Stimulated activated naive CD8-positive, alpha-beta T cell treated with anti-CD3 and anti-CD28 coated beads, Interleukin-15, Interleukin-2, amounts not matched to agents 100 ng/mL and 50 ng/mL, for 24 hours (primary cell): Measurements from ENCODE around the gene TNNI3.
"Not testable (repeated sequence)": the region's sequence is repeated elsewhere in the genome, so short reads cannot be mapped to it uniquely, and the experiment has no call there.

Experiments
- H3K27ac Mint-ChIP-seq: one replicate; pipeline ENCODE4 v1.8.0; 2021; ENCODE audit warnings: mild to moderate bottlenecking, mixed read lengths
- H3K27me3 Mint-ChIP-seq: one replicate; pipeline ENCODE4 v1.8.0; 2021; ENCODE audit warnings: mixed read lengths
- H3K36me3 Mint-ChIP-seq: one replicate; pipeline ENCODE4 v1.8.0; 2021; ENCODE audit warnings: low read depth, mixed read lengths
- H3K4me1 Mint-ChIP-seq: one replicate; pipeline ENCODE4 v1.8.0; 2021; ENCODE audit warnings: low read depth, mixed read lengths
- H3K4me3 Mint-ChIP-seq: one replicate; pipeline ENCODE4 v1.8.0; 2021; ENCODE audit warnings: mild to moderate bottlenecking, mixed read lengths
- H3K9me3 Mint-ChIP-seq: one replicate; pipeline ENCODE4 v1.8.0; 2021; ENCODE audit warnings: mixed read lengths

Gene TNNI3

DNA sequence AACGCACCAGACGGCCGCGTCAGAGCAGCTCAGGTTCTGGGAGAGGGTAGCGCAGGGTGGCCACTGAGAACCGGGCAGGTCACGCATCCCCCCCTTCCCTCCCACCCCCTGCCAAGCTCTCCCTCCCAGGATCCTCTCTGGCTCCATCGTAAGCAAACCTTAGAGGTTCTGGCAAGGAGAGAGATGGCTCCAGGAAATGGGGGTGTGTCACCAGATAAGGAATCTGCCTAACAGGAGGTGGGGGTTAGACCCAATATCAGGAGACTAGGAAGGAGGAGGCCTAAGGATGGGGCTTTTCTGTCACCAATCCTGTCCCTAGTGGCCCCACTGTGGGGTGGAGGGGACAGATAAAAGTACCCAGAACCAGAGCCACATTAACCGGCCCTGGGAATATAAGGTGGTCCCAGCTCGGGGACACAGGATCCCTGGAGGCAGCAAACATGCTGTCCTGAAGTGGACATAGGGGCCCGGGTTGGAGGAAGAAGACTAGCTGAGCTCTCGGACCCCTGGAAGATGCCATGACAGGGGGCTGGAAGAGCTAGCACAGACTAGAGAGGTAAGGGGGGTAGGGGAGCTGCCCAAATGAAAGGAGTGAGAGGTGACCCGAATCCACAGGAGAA lies 42.0 kb downstream of the TNNI3 start:
- H3K4me3 Mint-ChIP-seq = peak overlapping the region; percentile 95
- H3K9me3 Mint-ChIP-seq = no peaks in the 10 kb centered on the region
- peak overlapping the region; percentile 90 for H3K27ac Mint-ChIP-seq
- H3K36me3 Mint-ChIP-seq = peaks cover 9% of the 10 kb centered on the region
- H3K27me3 Mint-ChIP-seq = no peaks in the 10 kb centered on the region
- H3K4me1 Mint-ChIP-seq = peaks cover 27% of the 10 kb centered on the region

DNA sequence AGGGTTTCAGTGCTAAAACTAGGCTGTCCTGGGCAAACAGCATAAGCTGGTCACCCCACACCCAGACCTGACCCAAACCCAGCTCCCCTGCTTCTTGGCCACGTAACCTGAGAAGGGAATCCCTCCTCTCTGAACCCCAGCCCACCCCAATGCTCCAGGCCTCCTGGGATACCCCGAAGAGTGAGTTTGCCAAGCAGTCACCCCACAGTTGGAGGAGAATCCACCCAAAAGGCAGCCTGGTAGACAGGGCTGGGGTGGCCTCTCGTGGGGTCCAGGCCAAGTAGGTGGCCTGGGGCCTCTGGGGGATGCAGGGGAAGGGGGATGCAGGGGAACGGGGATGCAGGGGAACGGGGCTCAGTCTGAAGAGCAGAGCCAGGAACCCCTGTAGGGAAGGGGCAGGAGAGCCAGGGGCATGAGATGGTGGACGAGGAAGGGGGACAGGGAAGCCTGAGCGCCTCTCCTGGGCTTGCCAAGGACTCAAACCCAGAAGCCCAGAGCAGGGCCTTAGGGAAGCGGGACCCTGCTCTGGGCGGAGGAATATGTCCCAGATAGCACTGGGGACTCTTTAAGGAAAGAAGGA lies 42.9 kb downstream of the TNNI3 start:
- peaks cover 14% of the 10 kb centered on the region for H3K36me3 Mint-ChIP-seq
- H3K27me3 Mint-ChIP-seq = no peaks in the 10 kb centered on the region
- peak overlapping the region; percentile 95 for H3K4me3 Mint-ChIP-seq
- no peaks in the 10 kb centered on the region for H3K9me3 Mint-ChIP-seq
- H3K4me1 Mint-ChIP-seq = peaks cover 27% of the 10 kb centered on the region
- H3K27ac Mint-ChIP-seq = no peak overlapping the region

DNA sequence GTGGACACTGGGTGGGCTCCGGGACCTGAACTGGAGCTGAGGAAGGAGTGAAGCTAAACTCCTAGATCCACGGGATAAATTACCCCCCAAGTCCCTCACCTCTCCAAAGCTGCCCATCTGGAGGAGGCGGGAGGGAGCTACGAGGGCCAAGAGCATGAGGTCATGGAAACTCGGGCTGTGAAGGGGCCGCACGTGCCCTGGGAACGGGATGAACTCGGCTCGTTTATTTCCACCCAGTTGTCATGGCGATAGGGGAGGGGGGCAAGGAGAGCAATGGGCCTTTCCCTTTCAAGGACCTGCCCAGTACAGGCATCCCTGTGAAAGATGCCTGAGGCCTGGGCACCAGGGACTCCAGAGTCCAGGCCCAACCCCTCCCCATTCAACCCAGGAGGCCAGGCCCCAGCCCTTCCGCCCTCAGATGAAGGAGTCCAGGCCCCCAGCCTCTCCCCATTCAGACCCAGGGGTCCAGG lies 43.9 kb downstream of the TNNI3 start:
- no peaks in the 10 kb centered on the region for H3K9me3 Mint-ChIP-seq
- H3K4me3 Mint-ChIP-seq = no peak overlapping the region
- H3K27ac Mint-ChIP-seq = no peak overlapping the region
- H3K36me3 Mint-ChIP-seq = peaks cover 20% of the 10 kb centered on the region
- no peaks in the 10 kb centered on the region for H3K27me3 Mint-ChIP-seq
- peaks cover 20% of the 10 kb centered on the region for H3K4me1 Mint-ChIP-seq

DNA sequence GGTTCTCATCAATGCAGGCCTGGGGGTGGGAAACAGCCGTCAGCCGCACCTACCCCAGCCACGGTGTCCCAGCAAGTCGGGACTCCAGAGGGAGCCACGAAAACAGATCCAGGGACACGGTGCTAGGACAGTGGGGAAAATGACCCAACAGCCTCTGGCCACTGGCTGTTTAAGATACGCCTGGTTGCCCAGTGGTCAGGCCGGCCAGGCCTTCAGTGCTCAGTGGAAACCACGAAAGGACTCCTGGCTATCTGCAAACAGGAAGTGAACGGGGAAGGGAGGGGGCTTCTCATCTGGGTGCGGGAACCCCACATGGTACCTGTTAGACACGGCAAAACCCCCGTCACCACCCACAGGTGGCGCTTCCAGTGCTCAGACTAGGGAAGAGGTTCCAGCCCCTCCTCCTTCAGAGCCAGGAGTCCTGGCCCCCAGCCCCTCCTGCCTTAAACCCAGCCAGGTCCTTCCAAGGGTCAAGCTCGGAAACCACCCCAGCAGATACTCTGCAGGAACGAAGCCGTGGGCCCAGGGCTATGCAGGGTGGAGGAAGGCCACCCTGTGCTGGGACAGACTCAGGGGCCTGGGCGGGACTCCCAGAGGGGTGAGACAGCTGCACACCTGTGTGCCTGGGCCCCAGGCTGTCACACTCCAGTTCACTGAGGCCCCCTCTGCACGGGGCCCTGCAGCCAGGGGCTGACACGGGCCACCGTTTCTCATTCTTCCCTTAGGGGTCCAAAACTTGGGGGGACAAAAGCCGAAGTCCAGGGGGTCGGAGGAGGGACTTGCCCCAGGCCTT lies 44.6 kb downstream of the TNNI3 start:
- H3K4me3 Mint-ChIP-seq = no peak overlapping the region
- H3K36me3 Mint-ChIP-seq = peaks cover 24% of the 10 kb centered on the region
- H3K27ac Mint-ChIP-seq = no peak overlapping the region

DNA sequence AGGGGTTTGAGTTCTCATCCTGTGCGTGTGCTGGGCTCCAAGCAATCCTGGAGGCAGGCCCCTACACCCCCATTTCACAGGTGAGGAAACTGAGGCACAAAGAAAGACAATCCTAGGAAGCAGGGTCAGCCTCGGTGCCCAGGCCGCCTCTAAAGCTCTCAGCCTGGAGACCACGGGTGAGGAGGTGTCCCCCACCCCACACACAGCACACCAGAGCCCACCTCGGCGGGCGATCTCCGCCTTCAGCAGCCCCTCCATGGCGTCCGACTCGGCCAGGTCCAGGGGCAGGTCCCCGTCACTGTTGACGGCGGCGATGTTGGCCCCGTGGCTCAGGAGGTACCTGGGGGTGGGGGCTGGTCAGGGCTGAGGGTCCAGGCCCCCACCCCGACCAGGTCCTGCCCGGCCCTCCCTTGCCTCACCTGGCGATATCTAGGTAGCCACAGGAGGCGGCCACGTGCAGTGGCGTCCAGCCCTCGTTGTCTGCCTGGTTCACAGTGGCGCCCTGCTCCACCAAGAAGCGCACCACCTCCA lies 45.2 kb downstream of the TNNI3 start:
- H3K4me1 Mint-ChIP-seq = peaks cover 13% of the 10 kb centered on the region
- H3K4me3 Mint-ChIP-seq = no peak overlapping the region
- H3K27me3 Mint-ChIP-seq = no peaks in the 10 kb centered on the region
- no peak overlapping the region for H3K27ac Mint-ChIP-seq
- no peaks in the 10 kb centered on the region for H3K9me3 Mint-ChIP-seq
- H3K36me3 Mint-ChIP-seq = peaks cover 24% of the 10 kb centered on the region

More for the DNA sequence above, 44.6 kb downstream of the TNNI3 start:
- H3K4me1 Mint-ChIP-seq = peaks cover 17% of the 10 kb centered on the region
- no peaks in the 10 kb centered on the region for H3K27me3 Mint-ChIP-seq
- H3K9me3 Mint-ChIP-seq = no peaks in the 10 kb centered on the region

DNA sequence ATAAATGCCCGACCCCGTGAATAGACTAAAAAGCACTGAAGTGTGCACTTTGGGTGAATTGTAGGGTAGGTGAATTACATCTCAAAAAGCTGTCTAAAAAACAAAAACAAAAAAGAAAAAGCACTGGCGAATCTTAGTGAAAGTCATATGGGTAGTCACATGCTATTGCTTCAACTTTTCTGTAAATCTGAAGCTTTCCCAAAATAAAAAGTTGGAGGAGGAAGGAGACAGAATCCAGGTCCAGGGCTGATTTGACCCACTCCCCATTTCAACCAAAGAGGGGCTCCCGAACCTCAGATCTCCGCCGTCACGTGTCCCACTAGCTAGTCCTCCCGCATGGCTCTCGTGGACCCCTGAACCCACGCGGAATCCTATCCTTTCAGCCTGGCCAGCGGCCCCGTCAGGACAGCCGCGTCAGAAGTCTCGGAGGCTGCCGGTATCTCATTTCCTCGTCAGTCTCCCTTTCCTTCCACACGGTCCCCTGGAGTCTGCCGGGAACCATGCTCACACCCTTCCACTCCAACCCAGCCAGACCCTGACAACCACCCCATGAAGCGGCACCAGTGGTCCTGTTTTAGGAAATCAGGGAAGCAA lies 46.2 kb downstream of the TNNI3 start:
- no peak overlapping the region for H3K4me3 Mint-ChIP-seq
- no peaks in the 10 kb centered on the region for H3K27me3 Mint-ChIP-seq
- H3K9me3 Mint-ChIP-seq = no peaks in the 10 kb centered on the region
- H3K4me1 Mint-ChIP-seq = peaks cover 17% of the 10 kb centered on the region
- no peak overlapping the region for H3K27ac Mint-ChIP-seq
- H3K36me3 Mint-ChIP-seq = peaks cover 28% of the 10 kb centered on the region

DNA sequence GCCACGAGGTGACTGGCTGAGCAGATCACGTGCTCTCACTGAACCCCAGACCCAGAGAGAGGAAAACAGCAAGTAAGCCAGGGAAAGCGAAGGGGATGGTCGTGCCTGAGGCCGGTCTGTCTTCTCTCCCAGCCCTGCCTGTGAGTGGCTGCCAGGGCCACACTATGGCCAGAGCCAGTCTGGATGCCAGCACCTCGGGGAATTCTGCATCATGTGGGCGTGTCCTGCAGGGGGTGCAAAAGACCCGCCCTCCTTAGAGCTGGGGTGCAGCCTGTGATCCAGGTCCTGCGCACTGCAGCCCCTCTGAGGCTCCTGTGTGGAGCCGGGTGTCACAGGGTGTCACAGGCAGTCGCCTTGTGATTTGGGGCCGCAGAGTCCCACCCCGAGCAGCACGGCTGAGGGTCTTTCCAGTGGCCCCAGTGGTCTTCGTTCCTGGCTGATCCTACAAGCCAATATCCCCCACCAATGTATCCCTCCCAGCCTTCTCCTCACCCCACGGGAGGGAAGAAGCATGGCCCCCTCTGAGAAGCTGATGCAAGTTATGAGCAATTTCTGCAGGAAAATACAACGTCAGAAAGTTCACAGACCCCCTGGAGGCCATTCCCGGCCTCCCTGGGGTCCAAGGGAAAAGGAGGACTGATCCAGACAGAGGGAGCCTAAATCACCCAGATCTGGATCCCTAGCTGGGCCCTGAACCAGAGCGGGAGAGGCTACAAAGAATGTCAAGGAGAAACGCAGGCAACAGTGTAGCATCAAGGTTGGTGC lies 47.8 kb downstream of the TNNI3 start:
- H3K9me3 Mint-ChIP-seq = no peaks in the 10 kb centered on the region
- peaks cover 4% of the 10 kb centered on the region for H3K4me1 Mint-ChIP-seq
- H3K27ac Mint-ChIP-seq = no peak overlapping the region
- H3K4me3 Mint-ChIP-seq = no peak overlapping the region
- no peaks in the 10 kb centered on the region for H3K27me3 Mint-ChIP-seq
- peaks cover 29% of the 10 kb centered on the region for H3K36me3 Mint-ChIP-seq

DNA sequence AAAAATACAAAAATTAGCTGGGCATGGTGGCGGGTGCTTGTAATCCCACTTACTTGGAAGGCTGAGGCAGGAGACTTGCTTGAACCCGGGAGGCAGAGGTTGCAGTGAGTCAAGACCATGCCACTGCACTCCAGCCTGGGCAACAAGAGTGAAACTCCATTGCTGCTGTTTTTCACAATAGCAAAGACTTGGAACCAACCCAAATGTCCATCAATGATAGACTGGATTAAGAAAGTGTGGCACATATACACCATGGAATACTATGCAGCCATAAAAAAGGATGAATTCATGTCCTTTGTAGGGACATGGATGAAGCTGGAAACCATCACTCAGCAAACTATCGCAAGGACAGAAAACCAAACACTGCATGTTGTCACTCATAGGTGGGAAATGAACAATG lies 50.3 kb downstream of the TNNI3 start:
- H3K36me3 Mint-ChIP-seq = peaks cover 41% of the 10 kb centered on the region
- H3K27ac Mint-ChIP-seq, H3K9me3 Mint-ChIP-seq, H3K27me3 Mint-ChIP-seq, H3K4me1 Mint-ChIP-seq, H3K4me3 Mint-ChIP-seq: not testable (repeated sequence)

DNA sequence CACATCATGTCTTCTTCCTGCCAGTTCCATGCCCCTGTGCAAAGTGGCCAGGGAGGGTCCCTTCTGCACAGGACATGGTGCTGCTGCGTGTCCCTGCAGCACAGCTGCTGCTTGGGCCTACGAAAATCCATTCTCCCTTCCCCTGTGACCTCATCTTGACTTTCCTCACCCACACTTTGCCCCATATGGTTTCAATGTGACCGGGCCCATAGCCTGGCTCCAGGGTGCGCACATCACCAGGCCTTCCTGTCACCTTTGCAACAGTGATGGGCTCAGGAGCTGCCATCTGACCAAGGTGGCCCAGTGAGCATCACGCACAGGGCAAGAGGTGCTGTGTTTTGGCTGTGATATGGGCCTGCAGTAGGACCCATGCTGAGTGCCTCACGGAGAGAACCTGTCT lies 50.9 kb downstream of the TNNI3 start:
- Mint-ChIP-seq H3K36me3 (peaks cover 45% of the 10 kb centered on the region), H3K27me3 (no peaks in the 10 kb centered on the region), H3K27ac (no peak overlapping the region), H3K4me3 (no peak overlapping the region), H3K4me1 (peaks cover 4% of the 10 kb centered on the region), H3K9me3 (no peaks in the 10 kb centered on the region)

DNA sequence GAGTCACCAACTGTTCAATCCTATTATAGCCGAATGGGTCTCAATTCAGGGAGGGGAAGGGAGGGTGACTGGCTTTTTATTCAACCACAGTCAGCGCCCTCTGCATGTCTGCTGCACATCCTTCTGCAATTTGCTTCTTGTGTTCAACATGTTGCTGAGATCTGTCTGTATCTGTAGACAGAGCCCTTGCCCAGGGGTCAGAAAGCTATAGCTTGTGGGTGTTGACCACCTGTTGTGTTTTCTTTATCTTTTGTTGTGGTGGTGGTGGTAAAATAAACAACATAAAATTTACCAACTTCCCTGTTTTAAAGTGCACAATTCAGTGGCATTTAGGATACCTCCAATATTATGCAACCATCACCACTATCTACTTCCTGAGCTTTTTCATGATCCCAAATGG lies 52.3 kb downstream of the TNNI3 start:
- Mint-ChIP-seq H3K27ac (no peak overlapping the region), H3K4me3 (no peak overlapping the region), H3K9me3 (no peaks in the 10 kb centered on the region), H3K36me3 (peaks cover 43% of the 10 kb centered on the region), H3K27me3 (no peaks in the 10 kb centered on the region), H3K4me1 (peaks cover 4% of the 10 kb centered on the region)

DNA sequence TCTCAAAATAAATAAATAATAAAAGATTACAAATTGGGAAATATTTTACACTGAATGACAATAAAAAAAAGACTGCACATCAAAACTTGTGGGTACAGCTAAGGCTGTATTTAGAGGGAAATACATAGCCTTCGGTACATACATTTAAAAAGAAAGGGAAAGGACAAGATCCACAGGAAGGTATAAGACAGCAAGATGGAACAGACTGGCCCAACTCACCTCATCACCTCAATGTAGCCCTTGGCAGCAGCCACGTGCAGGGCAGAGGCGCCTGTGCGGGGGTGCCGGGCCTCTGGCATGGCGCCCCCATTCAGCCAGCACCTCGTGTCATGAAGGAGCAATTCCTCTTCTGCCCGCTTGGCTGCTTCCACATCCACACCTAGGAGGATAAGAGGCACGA lies 54.3 kb downstream of the TNNI3 start:
- Mint-ChIP-seq H3K36me3 (peaks cover 33% of the 10 kb centered on the region), H3K4me1 (peaks cover 4% of the 10 kb centered on the region), H3K4me3 (no peak overlapping the region), H3K27ac (no peak overlapping the region), H3K27me3 (no peaks in the 10 kb centered on the region), H3K9me3 (no peaks in the 10 kb centered on the region)
